ENCODE data around the gene EFCAB6.

Gene EFCAB6

GRCh38 chr22:43491737-43492136 lies 320.4 kb downstream of the EFCAB6 start:
- H3K4me3 ChIP-seq (replicated peaks; ENCODE audit: low read depth, low read length), result no peak overlapping the region
- no peak for TF ChIP-seq CTCF (IDR thresholded peaks at IDR 0.05; ENCODE audit: low read depth, low read length, missing control alignments)
- DNase-seq (ENCODE audit: extremely low read depth, low read depth), result no peak

- no peak for TF ChIP-seq CTCF (IDR thresholded peaks at IDR 0.05; ENCODE audit: low read depth, low read length, missing control alignments)
Observed at GRCh38 chr22:43491177-43491576, 320.9 kb downstream of the EFCAB6 start.

GRCh38 chr22:43490311-43490710 lies 321.8 kb downstream of the EFCAB6 start:
- DNase-seq (ENCODE audit: extremely low read depth, low read depth), result no peak
- H3K4me3 ChIP-seq (replicated peaks; ENCODE audit: low read depth, low read length), result no peak overlapping the region
- TF ChIP-seq CTCF (IDR thresholded peaks at IDR 0.05; ENCODE audit: low read depth, low read length, missing control alignments), result no peak

More at GRCh38 chr22:43491177-43491576, 320.9 kb downstream of the EFCAB6 start:
- H3K4me3 ChIP-seq (replicated peaks; ENCODE audit: low read depth, low read length), result no peak overlapping the region
- no peak for DNase-seq (ENCODE audit: extremely low read depth, low read depth)

- DNase-seq (ENCODE audit: extremely low read depth, low read depth), result no peak
- H3K4me3 ChIP-seq (replicated peaks; ENCODE audit: low read depth, low read length), result no peak overlapping the region
- no peak for TF ChIP-seq CTCF (IDR thresholded peaks at IDR 0.05; ENCODE audit: low read depth, low read length, missing control alignments)
Observed at GRCh38 chr22:43488937-43489336, 323.2 kb downstream of the EFCAB6 start.

- TF ChIP-seq CTCF (IDR thresholded peaks at IDR 0.05; ENCODE audit: low read depth, low read length, missing control alignments), result no peak
- no peak for DNase-seq (ENCODE audit: extremely low read depth, low read depth)
- H3K4me3 ChIP-seq (replicated peaks; ENCODE audit: low read depth, low read length), result no peak overlapping the region
Observed at GRCh38 chr22:43488031-43488866, 323.9 kb downstream of the EFCAB6 start.

- H3K4me3 ChIP-seq (replicated peaks; ENCODE audit: low read depth, low read length), result no peak overlapping the region
- no peak for TF ChIP-seq CTCF (IDR thresholded peaks at IDR 0.05; ENCODE audit: low read depth, low read length, missing control alignments)
- DNase-seq (ENCODE audit: extremely low read depth, low read depth), result no peak
Observed at GRCh38 chr22:43487311-43488030, 324.6 kb downstream of the EFCAB6 start.
